Uterus (tissue), 4 donors: ENCODE measurements around the gene CDH13. TPM values are rescaled to one million over a fixed set of nuclear protein-coding genes. Genes with fewer than 3 reads are reported as not detected.

Experiments
- DNase-seq, 2 donors: peaks; one replicate each; pipeline ENCODE4 v3.0.0-alpha.2; 2019 to 2020
- H3K27ac ChIP-seq, 2 donors: fragments of 200-600 bp; sonication (generic); 1 replicate in 1 of 2; 2 replicates in 1 of 2; pipeline ENCODE4 v1.5.1; 2016 to 2018
- H3K27me3 ChIP-seq, 2 donors: fragments of 200-600 bp; sonication (generic); one replicate each; pipeline ENCODE4 v1.5.1; 2018 to 2019; ENCODE audit warnings: control low read depth in 1 of 2
- H3K36me3 ChIP-seq, 2 donors: fragments of 200-600 bp; sonication (generic); one replicate each; pipeline ENCODE4 v1.5.1; 2019; ENCODE audit warnings: control low read depth in 1 of 2
- H3K4me1 ChIP-seq, 2 donors: fragments of 200-600 bp; sonication (generic); one replicate each; pipeline ENCODE4 v1.5.1; 2018 to 2019; ENCODE audit warnings: control low read depth in 1 of 2
- H3K4me3 ChIP-seq, 2 donors: fragments of 200-600 bp; sonication (generic); 1 replicate in 1 of 2; 2 replicates in 1 of 2; pipeline ENCODE4 v1.5.1; 2018 to 2019; ENCODE audit warnings: mild to moderate bottlenecking in 1 of 2
- H3K9me3 ChIP-seq, 2 donors: fragments of 200-600 bp; sonication (generic); one replicate each; pipeline ENCODE4 v1.5.1; 2019; ENCODE audit warnings: control low read depth in 1 of 2
- CTCF ChIP-seq, 4 experiments: fragments of 200-600 bp in 2 of 4; fragments of 450-650 bp in 2 of 4; sonication (generic) in 2 of 4; IDR thresholded peaks; one replicate each; pipeline ENCODE4 v1.5.1; 2016 to 2019; ENCODE audit warnings: antibody characterized with exemption in 4 of 4, mild to moderate bottlenecking in 2 of 4, moderate library complexity in 1 of 4
- POLR2A ChIP-seq, 2 donors: fragments of 450-650 bp; IDR thresholded peaks; one replicate each; pipeline ENCODE4 v1.6.1; 2016; ENCODE audit warnings: antibody characterized with exemption in 2 of 2, mild to moderate bottlenecking in 1 of 2, moderate library complexity in 1 of 2
- intact Hi-C: fragments of 100-400 bp; cut with DNase I; formaldehyde crosslinking; loops from one replicate; pipeline ENCODE4 v1.15.1; 2023; ENCODE audit warnings: low total_unique reads
- total RNA-seq, 4 donors: library from RNA; depleted of rRNA in 3 of 4; stranded (reverse); fragments of >200 nt in 3 of 4; gene quantifications; one replicate each; pipeline versions ENCODE4 v1.1.0 to v1.2.4, GENCODE V29; 2014 to 2023
- donor health status: DM: yes; HTN: yes; CAD: no.

CDH13 gene
- total RNA-seq, 4 donors from 2014 or later: 49.1 to 99.4 (median 82.7) TPM

DNA sequence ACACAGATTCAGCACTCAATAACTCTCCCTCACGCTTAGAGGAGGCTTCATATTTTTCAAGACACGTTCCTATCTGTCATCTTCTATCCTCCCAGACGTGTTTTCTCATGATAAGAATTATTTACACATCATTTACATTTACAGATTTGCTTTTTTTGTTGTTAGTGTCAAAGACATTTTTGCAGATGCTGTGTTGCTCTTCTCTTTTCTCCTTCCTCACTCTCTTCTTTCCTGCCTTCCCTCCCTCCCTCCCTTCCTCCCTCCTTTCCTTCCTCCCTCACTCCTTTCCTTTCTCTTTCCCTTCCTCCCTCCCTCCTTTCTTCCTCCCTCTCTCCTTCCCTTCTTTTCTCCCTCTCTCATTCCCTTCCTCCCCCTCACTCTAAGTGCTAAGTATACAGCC is 643.9 kb downstream of the CDH13 start:
- intact Hi-C loops: no loop called here
- H3K36me3 ChIP-seq: no peaks in the 10 kb centered on the region
- TF ChIP-seq CTCF (IDR thresholded peaks at IDR 0.05) (no peak), POLR2A (IDR thresholded peaks at IDR 0.05) (no peak)
- no peak overlapping the region for H3K27ac ChIP-seq
- H3K9me3 ChIP-seq: no peaks in the 10 kb centered on the region
- no peaks in the 10 kb centered on the region for H3K27me3 ChIP-seq
- no peak overlapping the region for H3K4me3 ChIP-seq
- H3K4me1 ChIP-seq: no peaks in the 10 kb centered on the region
- DNase-seq: no peak

- no peak for DNase-seq
- intact Hi-C loops: no loop called here
- H3K27me3 ChIP-seq: no peaks in the 10 kb centered on the region
Observed at GRCh38 chr16:83271123-83271522, 644.4 kb downstream of the CDH13 start.

DNA sequence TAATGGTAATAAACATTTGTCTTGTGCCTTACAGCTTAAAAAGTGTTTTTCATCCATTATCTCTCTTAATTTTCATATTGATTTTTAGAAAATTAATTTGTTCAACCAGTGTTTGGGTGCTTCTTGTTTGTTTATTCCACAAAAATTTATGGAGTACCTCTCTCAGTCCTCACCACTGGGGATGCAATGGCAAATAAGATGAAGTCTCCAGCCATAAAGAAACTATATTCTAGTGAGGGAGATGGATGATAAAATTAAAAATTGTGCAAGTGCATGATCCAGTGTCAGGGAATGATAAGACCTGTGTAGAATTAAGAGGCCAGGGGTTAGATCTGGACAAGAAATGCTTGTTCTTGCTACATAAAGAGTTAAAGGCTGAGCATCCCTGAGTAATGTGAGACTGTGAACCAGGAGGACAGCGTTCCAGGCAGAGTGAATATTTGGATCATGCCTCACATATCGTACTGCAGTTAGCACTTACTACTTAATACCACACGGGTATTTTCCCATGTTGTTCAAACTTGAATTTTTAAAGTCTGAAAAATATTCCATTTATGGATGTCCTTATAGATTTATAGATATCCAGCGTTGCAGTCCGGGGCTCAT is 645.3 kb downstream of the CDH13 start:
- intact Hi-C loops: no loop called here
- DNase-seq: no peak
- no peaks in the 10 kb centered on the region for H3K27me3 ChIP-seq
- H3K9me3 ChIP-seq: no peaks in the 10 kb centered on the region
- H3K36me3 ChIP-seq: no peaks in the 10 kb centered on the region
- TF ChIP-seq CTCF (IDR thresholded peaks at IDR 0.05) (no peak), POLR2A (IDR thresholded peaks at IDR 0.05) (no peak)
- H3K4me3 ChIP-seq: no peak overlapping the region
- H3K4me1 ChIP-seq: no peaks in the 10 kb centered on the region
- H3K27ac ChIP-seq: no peak overlapping the region

More at GRCh38 chr16:83271123-83271522, 644.4 kb downstream of the CDH13 start:
- Histone ChIP-seq H3K36me3 (no peaks in the 10 kb centered on the region), H3K9me3 (no peaks in the 10 kb centered on the region), H3K4me1 (no peaks in the 10 kb centered on the region), H3K4me3 (no peak overlapping the region), H3K27ac (no peak overlapping the region)
- TF ChIP-seq POLR2A (IDR thresholded peaks at IDR 0.05): no peak
- TF ChIP-seq CTCF (IDR thresholded peaks at IDR 0.05): no peak

GRCh38 chr16:83272843-83273242 is 646.1 kb downstream of the CDH13 start:
- TF ChIP-seq CTCF (IDR thresholded peaks at IDR 0.05) (no peak), POLR2A (IDR thresholded peaks at IDR 0.05) (no peak)
- Histone ChIP-seq H3K9me3 (no peaks in the 10 kb centered on the region), H3K4me1 (no peaks in the 10 kb centered on the region), H3K36me3 (no peaks in the 10 kb centered on the region), H3K27ac (no peak overlapping the region), H3K27me3 (no peaks in the 10 kb centered on the region), H3K4me3 (no peak overlapping the region)
- intact Hi-C loops: no loop called here
- DNase-seq: no peak

- Histone ChIP-seq H3K4me1 (no peaks in the 10 kb centered on the region), H3K27ac (no peak overlapping the region), H3K36me3 (no peaks in the 10 kb centered on the region), H3K9me3 (no peaks in the 10 kb centered on the region), H3K4me3 (no peak overlapping the region), H3K27me3 (no peaks in the 10 kb centered on the region)
- intact Hi-C loops: no loop called here
- no peak for TF ChIP-seq CTCF (IDR thresholded peaks at IDR 0.05)
- no peak for TF ChIP-seq POLR2A (IDR thresholded peaks at IDR 0.05)
- no peak for DNase-seq
Observed at GRCh38 chr16:83273504-83274173, 646.9 kb downstream of the CDH13 start.
